NOMO-1 treated with DMSO at 0.1 percent for 48 hours (cell line): ENCODE results near the gene INSYN1.
"Not testable (repeated sequence)": the region's sequence is repeated elsewhere in the genome, so short reads cannot be mapped to it uniquely, and the experiment has no call there.

ENCODE experiments used
- DNase-seq: peaks from one replicate; lab custom pipeline; 2025; ENCODE audit not compliant: unreplicated experiment; lab: John Stamatoyannopoulos, UW

The INSYN1 gene

GRCh38 chr15:73750438-73750837 is 2.7 kb downstream of the INSYN1 start:
- no peak for DNase-seq

GRCh38 chr15:73749971-73750370 is 3.2 kb downstream of the INSYN1 start:
- no peak for DNase-seq

GRCh38 chr15:73749533-73749932 is 3.6 kb downstream of the INSYN1 start:
- no peak for DNase-seq

GRCh38 chr15:73748730-73749129 is 4.4 kb downstream of the INSYN1 start:
- no peak for DNase-seq

- no peak for DNase-seq
Measured at GRCh38 chr15:73747847-73748590, 5.1 kb downstream of the INSYN1 start.

GRCh38 chr15:73746883-73747282 is 6.3 kb downstream of the INSYN1 start:
- DNase-seq = no peak

- no peak for DNase-seq
Measured at GRCh38 chr15:73746261-73746660, 6.9 kb downstream of the INSYN1 start.

- DNase-seq = no peak
Measured at GRCh38 chr15:73745073-73745472, 8.1 kb downstream of the INSYN1 start.

- no peak for DNase-seq
Measured at GRCh38 chr15:73744293-73744692, 8.9 kb downstream of the INSYN1 start.

GRCh38 chr15:73741321-73741836 is 11.8 kb downstream of the INSYN1 start:
- no peak for DNase-seq

GRCh38 chr15:73740152-73741048 is 12.8 kb downstream of the INSYN1 start:
- no peak for DNase-seq

- DNase-seq = no peak
Measured at GRCh38 chr15:73737535-73737934, 15.6 kb downstream of the INSYN1 start.

- DNase-seq = no peak
Measured at GRCh38 chr15:73732930-73733329, 20.2 kb downstream of the INSYN1 start.

- DNase-seq = not testable (repeated sequence)
Measured at GRCh38 chr15:73732051-73732450, 21.1 kb downstream of the INSYN1 start.

- DNase-seq = no peak
Measured at GRCh38 chr15:73727330-73727976, 25.7 kb downstream of the INSYN1 start.

- no peak for DNase-seq
Measured at GRCh38 chr15:73724212-73724611, 28.9 kb downstream of the INSYN1 start.

GRCh38 chr15:73723191-73723590 is 30.0 kb downstream of the INSYN1 start:
- no peak for DNase-seq

- no peak for DNase-seq
Measured at GRCh38 chr15:73722425-73722824, 30.7 kb downstream of the INSYN1 start.

GRCh38 chr15:73718694-73719093 is 34.5 kb downstream of the INSYN1 start:
- DNase-seq = no peak

GRCh38 chr15:73717802-73718201 is 35.3 kb downstream of the INSYN1 start:
- DNase-seq = no peak

GRCh38 chr15:73717206-73717605 is 35.9 kb downstream of the INSYN1 start:
- DNase-seq = no peak
